ENCODE measurements around the gene METRNL.

DNA sequence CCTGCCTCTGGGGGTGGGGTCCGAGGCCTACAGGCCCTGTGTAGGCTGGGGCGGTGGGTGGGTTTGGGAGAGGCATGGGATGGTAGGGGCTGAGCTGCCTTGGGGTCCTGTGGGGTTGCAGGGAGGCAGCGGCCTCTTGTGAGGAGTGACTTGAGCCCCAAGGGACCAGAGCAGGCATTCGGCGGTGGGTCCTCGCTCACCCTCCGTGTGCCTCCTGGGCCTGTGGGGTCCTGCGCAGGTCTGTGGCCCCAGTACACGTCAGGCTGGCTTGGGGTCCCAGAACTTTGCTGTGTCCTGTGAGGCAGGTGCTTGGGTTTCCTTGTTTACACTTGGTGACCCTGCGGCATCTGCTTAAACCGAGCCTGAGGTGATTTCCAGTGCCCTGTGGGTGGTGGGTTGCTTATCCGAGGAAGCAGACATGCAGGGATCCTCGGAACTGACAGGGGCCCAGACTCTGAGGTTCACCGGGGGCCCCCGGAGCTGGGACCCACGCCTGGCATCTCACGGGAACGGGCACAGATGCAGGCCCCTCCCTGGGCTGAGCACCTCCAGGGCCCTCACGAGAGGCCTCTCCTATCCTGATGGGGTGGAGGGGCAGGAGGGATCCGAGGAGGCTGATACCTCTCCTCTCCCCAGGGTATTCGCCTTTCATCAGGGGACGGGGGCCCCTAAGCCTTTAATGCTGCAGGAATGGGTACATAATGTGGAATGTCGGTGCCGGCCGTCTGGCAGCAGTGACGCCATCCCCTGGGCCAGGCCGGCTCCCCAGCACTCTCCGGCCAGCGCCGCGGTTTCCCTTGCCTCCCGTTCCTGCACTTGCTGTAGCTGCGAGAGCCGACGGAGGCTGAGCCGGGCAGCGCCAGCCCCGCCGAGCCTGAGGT lies 7.7 kb downstream of the METRNL start:
- TF ChIP-seq, protein P1, sequence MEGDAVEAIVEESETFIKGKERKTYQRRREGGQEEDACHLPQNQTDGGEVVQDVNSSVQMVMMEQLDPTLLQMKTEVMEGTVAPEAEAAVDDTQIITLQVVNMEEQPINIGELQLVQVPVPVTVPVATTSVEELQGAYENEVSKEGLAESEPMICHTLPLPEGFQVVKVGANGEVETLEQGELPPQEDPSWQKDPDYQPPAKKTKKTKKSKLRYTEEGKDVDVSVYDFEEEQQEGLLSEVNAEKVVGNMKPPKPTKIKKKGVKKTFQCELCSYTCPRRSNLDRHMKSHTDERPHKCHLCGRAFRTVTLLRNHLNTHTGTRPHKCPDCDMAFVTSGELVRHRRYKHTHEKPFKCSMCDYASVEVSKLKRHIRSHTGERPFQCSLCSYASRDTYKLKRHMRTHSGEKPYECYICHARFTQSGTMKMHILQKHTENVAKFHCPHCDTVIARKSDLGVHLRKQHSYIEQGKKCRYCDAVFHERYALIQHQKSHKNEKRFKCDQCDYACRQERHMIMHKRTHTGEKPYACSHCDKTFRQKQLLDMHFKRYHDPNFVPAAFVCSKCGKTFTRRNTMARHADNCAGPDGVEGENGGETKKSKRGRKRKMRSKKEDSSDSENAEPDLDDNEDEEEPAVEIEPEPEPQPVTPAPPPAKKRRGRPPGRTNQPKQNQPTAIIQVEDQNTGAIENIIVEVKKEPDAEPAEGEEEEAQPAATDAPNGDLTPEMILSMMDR (IDR thresholded peaks at IDR 0.05), result no peak
- TF ChIP-seq ZFX (IDR thresholded peaks at IDR 0.05; ENCODE audit: borderline replicate concordance), result no peak

Measured in 22Rv1 (cell line).